Omental fat pad (tissue), 4 donors: Measurements from ENCODE around the gene THBS1. TPM values are rescaled to one million over a fixed set of nuclear protein-coding genes. Genes with fewer than 3 reads are reported as not detected.

Experiments
- ATAC-seq: fragments of 150-250 bp; one replicate; pipeline ENCODE4 v1.9.1; 2016; ENCODE audit warnings: mild to moderate bottlenecking, moderate library complexity; ENCODE audit not compliant: low FRiP score
- DNase-seq: peaks from one replicate; pipeline ENCODE4 v3.0.0-alpha.2; 2019; ENCODE audit warnings: low spot score
- total RNA-seq, 4 donors: library from RNA; depleted of rRNA; stranded (reverse); fragments of >200 nt; gene quantifications; one replicate each; pipeline ENCODE4 v1.1.0, GENCODE V29; 2016
- TF ChIP-seq, protein P1 (sequence below), 3 donors: fragments of 450-650 bp; IDR thresholded peaks; one replicate each; pipeline ENCODE4 v1.5.1; 2016 to 2017; ENCODE audit warnings: antibody characterized with exemption in 3 of 3, mild to moderate bottlenecking in 3 of 3, moderate library complexity in 2 of 3

THBS1 gene
- total RNA-seq, 4 donors from 2014 or later, result 690 to 4,169 (median 2,356) TPM

DNA sequence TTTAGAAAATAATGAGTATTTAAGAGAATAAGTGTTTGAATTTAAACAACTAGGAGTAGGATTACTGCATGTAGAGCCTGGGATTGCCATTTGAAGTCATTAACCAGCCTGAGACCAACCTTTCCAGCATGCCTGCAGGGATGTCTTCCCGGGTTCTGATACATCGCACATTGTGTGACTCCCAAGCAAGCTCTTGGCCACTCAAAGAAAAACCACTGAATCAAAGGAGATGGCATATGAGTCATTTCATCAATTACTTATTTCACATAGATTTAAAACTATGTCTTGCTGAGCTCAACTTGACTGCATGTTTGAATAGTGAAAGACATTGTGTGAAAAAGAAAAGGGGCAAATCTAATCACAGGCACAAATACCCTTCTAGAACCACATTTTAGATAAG is 15.0 kb upstream of the THBS1 start:
- TF ChIP-seq, protein P1, sequence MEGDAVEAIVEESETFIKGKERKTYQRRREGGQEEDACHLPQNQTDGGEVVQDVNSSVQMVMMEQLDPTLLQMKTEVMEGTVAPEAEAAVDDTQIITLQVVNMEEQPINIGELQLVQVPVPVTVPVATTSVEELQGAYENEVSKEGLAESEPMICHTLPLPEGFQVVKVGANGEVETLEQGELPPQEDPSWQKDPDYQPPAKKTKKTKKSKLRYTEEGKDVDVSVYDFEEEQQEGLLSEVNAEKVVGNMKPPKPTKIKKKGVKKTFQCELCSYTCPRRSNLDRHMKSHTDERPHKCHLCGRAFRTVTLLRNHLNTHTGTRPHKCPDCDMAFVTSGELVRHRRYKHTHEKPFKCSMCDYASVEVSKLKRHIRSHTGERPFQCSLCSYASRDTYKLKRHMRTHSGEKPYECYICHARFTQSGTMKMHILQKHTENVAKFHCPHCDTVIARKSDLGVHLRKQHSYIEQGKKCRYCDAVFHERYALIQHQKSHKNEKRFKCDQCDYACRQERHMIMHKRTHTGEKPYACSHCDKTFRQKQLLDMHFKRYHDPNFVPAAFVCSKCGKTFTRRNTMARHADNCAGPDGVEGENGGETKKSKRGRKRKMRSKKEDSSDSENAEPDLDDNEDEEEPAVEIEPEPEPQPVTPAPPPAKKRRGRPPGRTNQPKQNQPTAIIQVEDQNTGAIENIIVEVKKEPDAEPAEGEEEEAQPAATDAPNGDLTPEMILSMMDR (IDR thresholded peaks at IDR 0.05), result no peak
- ATAC-seq (no peak), DNase-seq (no peak)

DNA sequence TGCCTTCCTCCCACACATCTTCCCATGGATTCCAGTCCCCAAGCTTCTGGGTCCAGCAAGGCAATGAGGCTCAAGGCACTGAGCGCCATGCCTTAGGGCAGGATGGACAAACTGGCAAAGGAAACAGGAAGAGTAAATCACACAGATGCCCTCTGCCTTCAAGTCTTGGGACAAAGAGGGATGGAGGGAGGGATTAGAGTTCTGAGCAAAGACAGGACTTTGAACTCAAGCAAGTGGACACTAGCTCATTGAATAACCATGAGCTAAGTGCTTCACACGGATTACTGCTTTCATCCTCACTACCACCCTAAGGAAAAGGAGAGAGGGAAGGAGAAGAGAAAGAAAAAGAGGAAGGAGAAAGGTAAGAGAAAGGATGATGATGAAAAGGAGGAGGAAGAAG is 7.6 kb upstream of the THBS1 start:
- DNase-seq (no peak), ATAC-seq (no peak)

DNA sequence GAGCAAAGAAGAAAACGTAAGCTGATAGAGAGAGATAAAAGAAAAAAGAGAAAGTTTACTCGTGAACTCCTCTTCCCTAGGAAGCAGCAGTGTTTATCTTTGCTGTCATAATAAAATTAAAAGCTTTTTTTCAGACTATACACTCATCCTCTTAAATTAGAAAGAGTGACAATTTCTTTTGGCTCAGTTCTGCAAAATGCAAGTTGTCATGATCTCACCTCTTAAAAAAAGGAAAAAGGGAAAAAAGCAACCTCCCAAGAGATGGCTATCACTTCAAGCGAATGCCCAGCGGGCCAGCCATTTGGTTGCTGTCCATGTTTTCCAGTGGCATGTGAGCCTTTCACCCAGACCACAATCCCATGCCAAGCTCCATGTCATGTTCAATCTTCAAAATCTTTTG is 7.0 kb upstream of the THBS1 start:
- ATAC-seq, result no peak
- DNase-seq, result no peak
- TF ChIP-seq, protein P1 (IDR thresholded peaks at IDR 0.05), result no peak

More for the DNA sequence above, 7.6 kb upstream of the THBS1 start:
- TF ChIP-seq, protein P1 (IDR thresholded peaks at IDR 0.05), result no peak

DNA sequence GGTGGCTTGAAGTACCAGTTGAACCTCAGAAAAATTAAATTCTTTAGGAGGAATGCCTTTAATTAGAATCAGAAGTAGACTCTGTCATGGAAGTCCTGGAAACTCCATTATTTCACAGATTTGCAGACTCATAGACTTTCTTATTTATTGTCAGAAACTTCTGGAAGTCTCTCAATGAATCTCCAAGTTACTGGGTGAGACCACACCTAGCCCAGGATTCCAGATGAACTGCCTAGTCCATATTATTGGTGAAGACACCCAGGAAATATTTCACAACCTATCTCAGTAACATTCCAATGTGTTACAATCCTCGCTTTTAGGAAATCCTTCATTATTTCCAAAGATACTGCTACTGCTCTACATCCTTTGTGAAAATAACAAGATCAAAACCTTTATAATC is 6.5 kb upstream of the THBS1 start:
- DNase-seq, result no peak
- TF ChIP-seq, protein P1 (IDR thresholded peaks at IDR 0.05), result no peak
- ATAC-seq, result peak; percentile 57

DNA sequence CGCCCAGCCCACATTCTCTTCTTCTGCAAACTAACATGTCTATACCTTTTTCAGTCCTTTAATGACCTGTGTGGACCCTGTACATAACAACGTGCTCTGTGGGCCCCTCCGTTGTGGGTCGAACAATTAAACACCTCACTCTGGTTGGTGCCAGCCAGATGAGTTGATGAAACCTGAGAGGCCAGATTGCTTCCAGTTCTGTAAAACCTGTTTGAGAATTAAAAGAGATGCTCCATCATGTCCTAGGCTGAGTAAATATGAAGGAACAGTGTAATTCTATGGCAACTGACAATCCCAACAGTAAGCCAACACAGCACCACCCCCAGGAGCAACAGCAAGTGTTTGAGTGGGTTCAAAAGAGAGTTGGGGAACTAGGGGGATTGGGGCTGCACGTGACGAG is 5.7 kb upstream of the THBS1 start:
- TF ChIP-seq, protein P1 (IDR thresholded peaks at IDR 0.05), result no peak
- ATAC-seq (no peak), DNase-seq (no peak)

DNA sequence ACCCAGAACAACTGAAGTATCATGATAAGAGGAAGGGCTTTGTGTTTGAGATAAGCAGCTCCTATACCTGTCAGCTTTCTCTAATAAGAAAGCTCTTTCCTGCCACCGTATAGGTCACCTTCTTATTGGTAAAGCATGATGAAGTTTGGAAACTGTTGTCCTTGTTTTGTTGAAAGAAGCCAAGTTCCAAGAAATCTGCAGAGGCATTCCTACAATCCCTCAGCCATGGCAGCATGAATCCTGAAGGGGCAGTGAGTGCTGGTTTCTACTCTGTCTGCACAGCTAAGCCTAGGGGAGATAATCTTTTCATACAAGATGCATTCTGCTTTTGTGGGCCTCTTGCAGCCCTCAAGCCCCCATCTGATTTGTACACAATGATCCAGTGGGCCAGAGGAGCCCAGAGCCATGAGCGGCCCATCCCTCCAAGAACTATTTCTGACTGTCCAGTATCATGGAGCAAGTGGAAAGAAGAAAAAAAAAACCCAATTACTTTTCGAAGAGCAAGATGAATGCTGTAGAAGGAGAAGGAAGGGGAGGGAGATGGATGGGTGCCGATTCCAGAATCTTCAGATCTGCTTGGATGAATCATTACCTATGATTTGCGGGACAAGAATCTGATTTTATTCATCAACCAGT is 1.9 kb upstream of the THBS1 start:
- DNase-seq (no peak), ATAC-seq (no peak)
- TF ChIP-seq, protein P1 (IDR thresholded peaks at IDR 0.05), result no peak

DNA sequence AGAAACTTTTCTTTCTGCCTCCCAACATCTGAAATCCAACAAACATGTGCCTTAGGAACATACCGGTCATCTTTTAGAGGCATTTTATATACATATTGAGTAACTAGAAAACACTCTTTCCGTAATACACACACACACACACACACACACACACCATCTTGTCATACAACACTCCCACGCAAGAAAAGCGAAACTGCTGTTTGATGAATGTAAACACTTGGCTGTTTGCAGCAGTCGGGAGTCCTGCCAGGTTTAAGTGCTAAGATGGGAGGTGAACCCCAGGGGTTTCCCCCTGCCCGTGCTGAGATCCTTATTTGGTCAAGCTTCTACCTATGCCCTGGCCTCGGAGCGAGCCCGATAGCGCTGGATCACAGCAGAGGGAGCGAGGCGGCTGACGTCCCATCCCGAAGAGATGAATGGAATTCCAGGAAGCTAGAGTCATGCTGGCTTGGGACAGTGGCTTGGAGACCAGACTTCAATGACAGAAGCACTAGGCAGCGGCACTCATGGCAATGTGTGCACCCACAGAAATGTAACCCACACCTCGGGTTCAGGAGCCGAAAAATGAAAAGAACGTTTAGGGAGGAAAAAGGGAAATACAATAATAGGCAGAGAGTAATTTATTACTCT is 1.3 kb upstream of the THBS1 start:
- TF ChIP-seq, protein P1 (IDR thresholded peaks at IDR 0.05), result no peak
- peak; percentile 73 for DNase-seq
- peak; percentile 38 for ATAC-seq
